CD4-positive, alpha-beta T cell treated with Interleukin-1 beta for 1 hour (primary cell): ENCODE measurements around the gene CCDC154.
"Not testable (repeated sequence)": the region's sequence is repeated elsewhere in the genome, so short reads cannot be mapped to it uniquely, and the experiment has no call there.

ENCODE experiments used
- DNase-seq, 2 donors: peaks; one replicate each; pipeline ENCODE4 v3.0.0-alpha.2; 2020 to 2022

Gene CCDC154

GRCh38 chr16:1474082-1474795 is 29.9 kb upstream of the CCDC154 start:
- no peak for DNase-seq

GRCh38 chr16:1472974-1473373 is 28.6 kb upstream of the CCDC154 start:
- no peak for DNase-seq

GRCh38 chr16:1471569-1472194 is 27.3 kb upstream of the CCDC154 start:
- no peak for DNase-seq

GRCh38 chr16:1470481-1471251 is 26.3 kb upstream of the CCDC154 start:
- DNase-seq = peak in 1 of 2 donors; percentile 53

GRCh38 chr16:1469693-1470201 is 25.4 kb upstream of the CCDC154 start:
- peak in 1 of 2 donors; percentile 49 for DNase-seq

- DNase-seq = not testable (repeated sequence)
Measured at GRCh38 chr16:1469141-1469540, 24.8 kb upstream of the CCDC154 start.

- no peak for DNase-seq
Measured at GRCh38 chr16:1468426-1468810, 24.1 kb upstream of the CCDC154 start.

- DNase-seq = no peak
Measured at GRCh38 chr16:1466968-1467521, 22.7 kb upstream of the CCDC154 start.

GRCh38 chr16:1466054-1466453 is 21.7 kb upstream of the CCDC154 start:
- no peak for DNase-seq

- no peak for DNase-seq
Measured at GRCh38 chr16:1465567-1465915, 21.2 kb upstream of the CCDC154 start.

- DNase-seq = no peak
Measured at GRCh38 chr16:1464894-1465566, 20.7 kb upstream of the CCDC154 start.

- DNase-seq = no peak
Measured at GRCh38 chr16:1464196-1464893, 20.0 kb upstream of the CCDC154 start.

- no peak for DNase-seq
Measured at GRCh38 chr16:1461146-1461545, 16.8 kb upstream of the CCDC154 start.

- DNase-seq = no peak
Measured at GRCh38 chr16:1460602-1461138, 16.3 kb upstream of the CCDC154 start.

GRCh38 chr16:1459967-1460366 is 15.6 kb upstream of the CCDC154 start:
- DNase-seq = no peak

- peak in 1 of 2 donors; percentile 80 for DNase-seq
Measured at GRCh38 chr16:1458977-1459341, 14.6 kb upstream of the CCDC154 start.

GRCh38 chr16:1458336-1458976 is 14.1 kb upstream of the CCDC154 start:
- DNase-seq = peak in 1 of 2 donors; percentile 47

GRCh38 chr16:1457489-1458245 is 13.3 kb upstream of the CCDC154 start:
- no peak for DNase-seq

GRCh38 chr16:1456951-1457350 is 12.6 kb upstream of the CCDC154 start:
- no peak for DNase-seq
